Liver (tissue), 3 donors: ENCODE data around the gene ADK.

Experiments used
- GABPA ChIP-seq, 2 donors: IDR thresholded peaks in 1 of 2; conservative IDR thresholded peaks in 1 of 2; 2 replicates each; pipeline ENCODE4 v1.6.1; 2016; ENCODE audit warnings: antibody characterized with exemption in 2 of 2, mild to moderate bottlenecking in 1 of 2, moderate library complexity in 1 of 2
- RXRA ChIP-seq, 2 donors: IDR thresholded peaks; 2 replicates each; pipeline ENCODE4 v1.6.1; 2017 to 2018; ENCODE audit warnings: antibody characterized with exemption in 2 of 2, mild to moderate bottlenecking in 1 of 2
- YY1 ChIP-seq: IDR thresholded peaks from 2 replicates; pipeline ENCODE4 v1.6.1; 2016; ENCODE audit warnings: antibody characterized with exemption, mild to moderate bottlenecking
- TF ChIP-seq, protein P1 (sequence below): fragments of 150-350 bp; IDR thresholded peaks from 2 replicates; pipeline ENCODE4 v1.5.1; 2017; ENCODE audit warnings: improper control_type of control experiment, low read depth, low read length; ENCODE audit not compliant: missing input control
- TF ChIP-seq, protein P2 (sequence below): IDR thresholded peaks from 2 replicates; pipeline ENCODE4 v1.6.1; 2016; ENCODE audit warnings: antibody characterized with exemption
- TF ChIP-seq, protein P3 (sequence below): IDR thresholded peaks from 2 replicates; pipeline ENCODE4 v1.6.1; 2016; ENCODE audit warnings: antibody characterized with exemption
- TF ChIP-seq, protein P4 (sequence below): IDR thresholded peaks from 2 replicates; pipeline ENCODE4 v1.6.1; 2016; ENCODE audit warnings: antibody characterized with exemption
- donor health status: healthy.
- donor health status: healthy.

DNA sequence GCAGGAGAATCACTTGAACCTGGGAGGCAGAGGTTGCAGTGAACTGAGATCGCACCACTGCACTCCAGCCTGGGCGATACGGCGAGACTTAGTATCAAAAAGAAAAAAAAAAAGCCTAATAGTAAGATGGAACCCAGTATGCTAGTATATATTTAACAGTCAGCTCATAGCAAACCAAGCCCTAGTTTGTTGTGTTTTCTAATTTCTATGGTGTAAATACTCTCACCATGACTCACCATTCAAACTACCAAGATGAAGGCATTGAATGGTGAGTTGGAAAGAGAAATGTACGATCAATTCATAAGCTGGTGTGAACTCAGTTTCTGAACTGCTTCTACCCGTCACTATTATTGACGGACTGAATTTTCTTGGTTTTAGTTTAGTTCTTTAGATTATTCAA, 501.6 kb downstream of the ADK start:
- TF ChIP-seq, protein P1, sequence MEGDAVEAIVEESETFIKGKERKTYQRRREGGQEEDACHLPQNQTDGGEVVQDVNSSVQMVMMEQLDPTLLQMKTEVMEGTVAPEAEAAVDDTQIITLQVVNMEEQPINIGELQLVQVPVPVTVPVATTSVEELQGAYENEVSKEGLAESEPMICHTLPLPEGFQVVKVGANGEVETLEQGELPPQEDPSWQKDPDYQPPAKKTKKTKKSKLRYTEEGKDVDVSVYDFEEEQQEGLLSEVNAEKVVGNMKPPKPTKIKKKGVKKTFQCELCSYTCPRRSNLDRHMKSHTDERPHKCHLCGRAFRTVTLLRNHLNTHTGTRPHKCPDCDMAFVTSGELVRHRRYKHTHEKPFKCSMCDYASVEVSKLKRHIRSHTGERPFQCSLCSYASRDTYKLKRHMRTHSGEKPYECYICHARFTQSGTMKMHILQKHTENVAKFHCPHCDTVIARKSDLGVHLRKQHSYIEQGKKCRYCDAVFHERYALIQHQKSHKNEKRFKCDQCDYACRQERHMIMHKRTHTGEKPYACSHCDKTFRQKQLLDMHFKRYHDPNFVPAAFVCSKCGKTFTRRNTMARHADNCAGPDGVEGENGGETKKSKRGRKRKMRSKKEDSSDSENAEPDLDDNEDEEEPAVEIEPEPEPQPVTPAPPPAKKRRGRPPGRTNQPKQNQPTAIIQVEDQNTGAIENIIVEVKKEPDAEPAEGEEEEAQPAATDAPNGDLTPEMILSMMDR = no peak
- TF ChIP-seq RXRA (IDR thresholded peaks at IDR 0.05) (no peak), GABPA (IDR thresholded peaks at IDR 0.05 in 1 of 2, conservative IDR thresholded peaks at IDR 0.05 in 1 of 2) (no peak), YY1 (no peak)
- TF ChIP-seq, protein P2, sequence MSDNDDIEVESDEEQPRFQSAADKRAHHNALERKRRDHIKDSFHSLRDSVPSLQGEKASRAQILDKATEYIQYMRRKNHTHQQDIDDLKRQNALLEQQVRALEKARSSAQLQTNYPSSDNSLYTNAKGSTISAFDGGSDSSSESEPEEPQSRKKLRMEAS = no peak
- TF ChIP-seq, protein P3, sequence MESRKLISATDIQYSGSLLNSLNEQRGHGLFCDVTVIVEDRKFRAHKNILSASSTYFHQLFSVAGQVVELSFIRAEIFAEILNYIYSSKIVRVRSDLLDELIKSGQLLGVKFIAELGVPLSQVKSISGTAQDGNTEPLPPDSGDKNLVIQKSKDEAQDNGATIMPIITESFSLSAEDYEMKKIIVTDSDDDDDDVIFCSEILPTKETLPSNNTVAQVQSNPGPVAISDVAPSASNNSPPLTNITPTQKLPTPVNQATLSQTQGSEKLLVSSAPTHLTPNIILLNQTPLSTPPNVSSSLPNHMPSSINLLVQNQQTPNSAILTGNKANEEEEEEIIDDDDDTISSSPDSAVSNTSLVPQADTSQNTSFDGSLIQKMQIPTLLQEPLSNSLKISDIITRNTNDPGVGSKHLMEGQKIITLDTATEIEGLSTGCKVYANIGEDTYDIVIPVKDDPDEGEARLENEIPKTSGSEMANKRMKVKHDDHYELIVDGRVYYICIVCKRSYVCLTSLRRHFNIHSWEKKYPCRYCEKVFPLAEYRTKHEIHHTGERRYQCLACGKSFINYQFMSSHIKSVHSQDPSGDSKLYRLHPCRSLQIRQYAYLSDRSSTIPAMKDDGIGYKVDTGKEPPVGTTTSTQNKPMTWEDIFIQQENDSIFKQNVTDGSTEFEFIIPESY = no peak
- TF ChIP-seq, protein P4, sequence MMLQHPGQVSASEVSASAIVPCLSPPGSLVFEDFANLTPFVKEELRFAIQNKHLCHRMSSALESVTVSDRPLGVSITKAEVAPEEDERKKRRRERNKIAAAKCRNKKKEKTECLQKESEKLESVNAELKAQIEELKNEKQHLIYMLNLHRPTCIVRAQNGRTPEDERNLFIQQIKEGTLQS = no peak
